ENCODE measurements around the gene DOK3. TPM values are rescaled to one million over a fixed set of nuclear protein-coding genes. Genes with fewer than 3 reads are reported as not detected.

Gene DOK3
- total and polyA plus RNA-seq, 2 donors (not counting 1 experiment from before 2014, with no cell fraction given) = 103 to 115 TPM

- Histone ChIP-seq H3K36me3 (replicated peaks in 1 of 2; ENCODE audit: control extremely low read depth in 1 of 2, control insufficient read depth in 1 of 2, extremely low read depth in 1 of 2, insufficient read depth in 2 of 2, low read length in 1 of 2) (peaks cover 0 to 8% of the 10 kb centered on the region in 2 experiments), H3K27ac (ENCODE audit: low read length in 2 of 2) (no peak overlapping the region), H3K4me2 (replicated peaks; ENCODE audit: low read depth, low read length, poor library complexity, severe bottlenecking) (no peak overlapping the region), H3K9ac (ENCODE audit: low read length) (no peak overlapping the region), H3K27me3 (replicated peaks in 1 of 4; ENCODE audit: control extremely low read depth in 1 of 4, control insufficient read depth in 3 of 4, insufficient read depth in 4 of 4, low read length in 3 of 4) (no peaks in the 10 kb centered on the region), H3K4me3 (ENCODE audit: control extremely low read depth in 1 of 5, extremely low read depth in 1 of 5, insufficient read depth in 1 of 5, low read depth in 2 of 5, low read length in 4 of 5) (no peak overlapping the region), H3K4me1 (ENCODE audit: control insufficient read depth in 2 of 2, insufficient read depth in 2 of 2, low read length in 2 of 2) (peaks cover 6 to 9% of the 10 kb centered on the region in 2 donors), H3K79me2 (ENCODE audit: control insufficient read depth, insufficient read depth, low read length) (peaks cover 3% of the 10 kb centered on the region), H3K9me3 (ENCODE audit: control extremely low read depth in 1 of 3, control insufficient read depth in 2 of 3, insufficient read depth in 1 of 3, low read length in 2 of 3) (no peaks in the 10 kb centered on the region), H4K20me1 (ENCODE audit: control insufficient read depth, insufficient read depth, low read length, poor library complexity, severe bottlenecking) (no peaks in the 10 kb centered on the region), H2AFZ (ENCODE audit: insufficient read depth, low read depth, low read length, poor library complexity, severe bottlenecking) (no peak overlapping the region)
- H3K27me3 Mint-ChIP-seq = no peaks in the 10 kb centered on the region
- no peak overlapping the region for H3K4me3 Mint-ChIP-seq
- H3K27ac Mint-ChIP-seq = no peak overlapping the region
- CTCF ChIA-PET = interaction anchor here (0.9 to 2.1 kb wide), 5 partner anchors 9 to 99 kb away, joined by 3 to 11 read pairs (median 5); no protein-coding TSS in a partner anchor
- H3K9me3 Mint-ChIP-seq (ENCODE audit: insufficient read depth) = no peaks in the 10 kb centered on the region
- intact Hi-C loops (cut with micrococcal nuclease) = no loop called here
- no peak for TF ChIP-seq CTCF (IDR thresholded peaks at IDR 0.05)
- no peak for TF ChIP-seq EZH2 (IDR thresholded peaks at IDR 0.05; ENCODE audit: borderline replicate concordance, insufficient read depth, low read depth, low read length, poor library complexity, severe bottlenecking)
- no peak for DNase-seq
- ATAC-seq (ENCODE audit: low read depth) = no peak
- POLR2A ChIA-PET = interaction anchor here (0.6 kb wide), 1 partner anchor 107 kb away, joined by 3 read pairs; no protein-coding TSS in a partner anchor
- H3K4me1 Mint-ChIP-seq = peaks cover 14% of the 10 kb centered on the region
- 89% methylated on average over 21 of the region's 26 CpGs for WGBS (ENCODE audit: insufficient coverage)
Measured at GRCh38 chr5:177489119-177489716, 20.4 kb downstream of the DOK3 start.

- Mint-ChIP-seq H3K9me3 (ENCODE audit: insufficient read depth) (no peaks in the 10 kb centered on the region), H3K4me1 (peaks cover 2% of the 10 kb centered on the region), H3K27ac (no peak overlapping the region), H3K27me3 (no peaks in the 10 kb centered on the region), H3K4me3 (no peak overlapping the region)
- Histone ChIP-seq H3K4me1 (ENCODE audit: control insufficient read depth in 2 of 2, insufficient read depth in 2 of 2, low read length in 2 of 2) (no peaks in the 10 kb centered on the region), H3K36me3 (replicated peaks in 1 of 2; ENCODE audit: control extremely low read depth in 1 of 2, control insufficient read depth in 1 of 2, extremely low read depth in 1 of 2, insufficient read depth in 2 of 2, low read length in 1 of 2) (peaks cover 0 to 8% of the 10 kb centered on the region in 2 experiments), H4K20me1 (ENCODE audit: control insufficient read depth, insufficient read depth, low read length, poor library complexity, severe bottlenecking) (no peaks in the 10 kb centered on the region), H3K27ac (ENCODE audit: low read length in 2 of 2) (no peak overlapping the region), H3K27me3 (replicated peaks in 1 of 4; ENCODE audit: control extremely low read depth in 1 of 4, control insufficient read depth in 3 of 4, insufficient read depth in 4 of 4, low read length in 3 of 4) (no peaks in the 10 kb centered on the region), H3K4me3 (ENCODE audit: control extremely low read depth in 1 of 5, extremely low read depth in 1 of 5, insufficient read depth in 1 of 5, low read depth in 2 of 5, low read length in 4 of 5) (no peak overlapping the region), H2AFZ (ENCODE audit: insufficient read depth, low read depth, low read length, poor library complexity, severe bottlenecking) (no peak overlapping the region), H3K79me2 (ENCODE audit: control insufficient read depth, insufficient read depth, low read length) (peaks cover 3% of the 10 kb centered on the region), H3K4me2 (replicated peaks; ENCODE audit: low read depth, low read length, poor library complexity, severe bottlenecking) (no peak overlapping the region), H3K9me3 (ENCODE audit: control extremely low read depth in 1 of 3, control insufficient read depth in 2 of 3, insufficient read depth in 1 of 3, low read length in 2 of 3) (no peaks in the 10 kb centered on the region), H3K9ac (ENCODE audit: low read length) (no peak overlapping the region)
- POLR2A ChIA-PET = no interaction called here
- intact Hi-C loops (cut with micrococcal nuclease) = no loop called here
- TF ChIP-seq CTCF (IDR thresholded peaks at IDR 0.05) (no peak), EZH2 (IDR thresholded peaks at IDR 0.05; ENCODE audit: borderline replicate concordance, insufficient read depth, low read depth, low read length, poor library complexity, severe bottlenecking) (no peak)
- CTCF ChIA-PET = interaction anchor here (2.1 kb wide), 1 partner anchor 14 kb away, joined by 11 read pairs; no protein-coding TSS in a partner anchor
- ATAC-seq (ENCODE audit: low read depth) (no peak), DNase-seq (no peak)
- WGBS (ENCODE audit: insufficient coverage) = 87% methylated on average over 7 of the region's 15 CpGs
Measured at GRCh38 chr5:177487975-177488374, 21.7 kb downstream of the DOK3 start.
